Parathyroid adenoma (tissue), 2 donors: ENCODE data around the gene FDX2.
A peak's percentile ranks its signal among the peaks of the same experiment; 100 is the strongest.

Experiments used
- H2AFZ ChIP-seq: fragments of 300-600 bp; sonication (generic); one replicate; pipeline ENCODE4 v1.7.0; 2017; ENCODE audit warnings: antibody characterized with exemption, mild to moderate bottlenecking
- H3K27ac ChIP-seq: fragments of 300-600 bp; sonication (generic); one replicate; pipeline ENCODE4 v1.7.0; 2017
- H3K27me3 ChIP-seq: fragments of 300-600 bp; sonication (generic); one replicate; pipeline ENCODE4 v1.7.0; 2017; ENCODE audit warnings: low read length; ENCODE audit not compliant: control insufficient read depth, insufficient read depth
- H3K36me3 ChIP-seq: fragments of 300-600 bp; sonication (generic); one replicate; pipeline ENCODE4 v1.7.0; 2017; ENCODE audit warnings: low read length; ENCODE audit not compliant: control insufficient read depth, insufficient read depth
- H3K4me1 ChIP-seq: fragments of 300-600 bp; sonication (generic); one replicate; pipeline ENCODE4 v1.7.0; 2017; ENCODE audit warnings: control low read depth
- H3K4me2 ChIP-seq: fragments of 300-600 bp; sonication (generic); one replicate; pipeline ENCODE4 v1.7.0; 2017; ENCODE audit warnings: low read length
- H3K4me3 ChIP-seq: fragments of 300-600 bp; sonication (generic); one replicate; pipeline ENCODE4 v1.7.0; 2017; ENCODE audit warnings: low read depth, low read length
- H3K79me2 ChIP-seq: fragments of 300-600 bp; sonication (generic); one replicate; pipeline ENCODE4 v1.7.0; 2017; ENCODE audit warnings: control low read depth
- H3K9ac ChIP-seq: fragments of 300-600 bp; sonication (generic); one replicate; pipeline ENCODE4 v1.7.0; 2017; ENCODE audit warnings: mild to moderate bottlenecking
- H3K9me3 ChIP-seq: fragments of 300-600 bp; sonication (generic); one replicate; pipeline ENCODE4 v1.7.0; 2017; ENCODE audit warnings: low read length; ENCODE audit not compliant: control insufficient read depth
- TF ChIP-seq, protein P1 (sequence below): fragments of 300-600 bp; sonication (generic); IDR thresholded peaks from one replicate; pipeline ENCODE4 v1.7.0; 2017; ENCODE audit warnings: antibody characterized with exemption, mild to moderate bottlenecking
- donor health status: primary hyperparathyroidism.

Gene FDX2

DNA sequence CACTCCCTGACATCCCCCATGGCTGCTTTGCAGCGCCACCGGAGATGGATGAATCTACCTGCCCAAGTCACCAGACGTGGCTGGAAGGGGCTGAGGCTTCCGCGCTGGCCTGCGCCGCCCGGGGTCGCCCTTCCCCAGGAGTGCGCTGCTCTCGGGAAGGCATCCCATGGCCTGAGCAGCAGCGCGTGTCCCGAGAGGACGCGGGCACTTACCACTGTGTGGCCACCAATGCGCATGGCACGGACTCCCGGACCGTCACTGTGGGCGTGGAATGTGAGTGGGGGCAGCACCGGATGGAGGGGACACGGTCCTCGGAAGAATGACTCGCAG lies 21.5 kb downstream of the FDX2 start:
- Histone ChIP-seq H3K27ac (no peak overlapping the region), H3K36me3 (no peaks in the 10 kb centered on the region), H2AFZ (no peak overlapping the region), H3K4me3 (peak overlapping the region; percentile 51), H3K79me2 (no peaks in the 10 kb centered on the region), H3K4me2 (peak overlapping the region; percentile 33), H3K9me3 (no peaks in the 10 kb centered on the region), H3K4me1 (peaks cover 11% of the 10 kb centered on the region), H3K27me3 (peaks cover 11% of the 10 kb centered on the region), H3K9ac (no peak overlapping the region)
- TF ChIP-seq, protein P1, sequence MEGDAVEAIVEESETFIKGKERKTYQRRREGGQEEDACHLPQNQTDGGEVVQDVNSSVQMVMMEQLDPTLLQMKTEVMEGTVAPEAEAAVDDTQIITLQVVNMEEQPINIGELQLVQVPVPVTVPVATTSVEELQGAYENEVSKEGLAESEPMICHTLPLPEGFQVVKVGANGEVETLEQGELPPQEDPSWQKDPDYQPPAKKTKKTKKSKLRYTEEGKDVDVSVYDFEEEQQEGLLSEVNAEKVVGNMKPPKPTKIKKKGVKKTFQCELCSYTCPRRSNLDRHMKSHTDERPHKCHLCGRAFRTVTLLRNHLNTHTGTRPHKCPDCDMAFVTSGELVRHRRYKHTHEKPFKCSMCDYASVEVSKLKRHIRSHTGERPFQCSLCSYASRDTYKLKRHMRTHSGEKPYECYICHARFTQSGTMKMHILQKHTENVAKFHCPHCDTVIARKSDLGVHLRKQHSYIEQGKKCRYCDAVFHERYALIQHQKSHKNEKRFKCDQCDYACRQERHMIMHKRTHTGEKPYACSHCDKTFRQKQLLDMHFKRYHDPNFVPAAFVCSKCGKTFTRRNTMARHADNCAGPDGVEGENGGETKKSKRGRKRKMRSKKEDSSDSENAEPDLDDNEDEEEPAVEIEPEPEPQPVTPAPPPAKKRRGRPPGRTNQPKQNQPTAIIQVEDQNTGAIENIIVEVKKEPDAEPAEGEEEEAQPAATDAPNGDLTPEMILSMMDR = no peak

DNA sequence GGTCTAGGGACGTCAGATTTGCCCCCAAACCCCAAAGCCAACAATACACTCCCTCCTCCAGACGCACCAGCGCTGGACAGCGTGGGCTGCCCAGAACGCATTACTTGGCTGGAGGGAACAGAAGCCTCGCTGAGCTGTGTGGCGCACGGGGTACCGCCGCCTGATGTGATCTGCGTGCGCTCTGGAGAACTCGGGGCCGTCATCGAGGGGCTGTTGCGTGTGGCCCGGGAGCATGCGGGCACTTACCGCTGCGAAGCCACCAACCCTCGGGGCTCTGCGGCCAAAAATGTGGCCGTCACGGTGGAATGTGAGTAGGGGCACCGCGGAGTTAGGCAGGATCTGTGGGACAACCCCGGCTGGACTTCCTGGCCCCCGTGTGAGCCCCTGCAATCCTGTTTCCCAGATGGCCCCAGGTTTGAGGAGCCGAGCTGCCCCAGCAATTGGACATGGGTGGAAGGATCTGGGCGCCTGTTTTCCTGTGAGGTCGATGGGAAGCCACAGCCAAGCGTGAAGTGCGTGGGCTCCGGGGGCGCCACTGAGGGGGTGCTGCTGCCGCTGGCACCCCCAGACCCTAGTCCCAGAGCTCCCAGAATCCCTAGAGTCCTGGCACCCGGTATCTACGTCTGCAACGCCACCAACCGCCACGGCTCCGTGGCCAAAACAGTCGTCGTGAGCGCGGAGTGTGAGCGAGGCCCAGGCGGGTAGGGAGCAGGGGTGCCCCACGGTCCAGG lies 22.0 kb downstream of the FDX2 start:
- TF ChIP-seq, protein P1 = no peak

DNA sequence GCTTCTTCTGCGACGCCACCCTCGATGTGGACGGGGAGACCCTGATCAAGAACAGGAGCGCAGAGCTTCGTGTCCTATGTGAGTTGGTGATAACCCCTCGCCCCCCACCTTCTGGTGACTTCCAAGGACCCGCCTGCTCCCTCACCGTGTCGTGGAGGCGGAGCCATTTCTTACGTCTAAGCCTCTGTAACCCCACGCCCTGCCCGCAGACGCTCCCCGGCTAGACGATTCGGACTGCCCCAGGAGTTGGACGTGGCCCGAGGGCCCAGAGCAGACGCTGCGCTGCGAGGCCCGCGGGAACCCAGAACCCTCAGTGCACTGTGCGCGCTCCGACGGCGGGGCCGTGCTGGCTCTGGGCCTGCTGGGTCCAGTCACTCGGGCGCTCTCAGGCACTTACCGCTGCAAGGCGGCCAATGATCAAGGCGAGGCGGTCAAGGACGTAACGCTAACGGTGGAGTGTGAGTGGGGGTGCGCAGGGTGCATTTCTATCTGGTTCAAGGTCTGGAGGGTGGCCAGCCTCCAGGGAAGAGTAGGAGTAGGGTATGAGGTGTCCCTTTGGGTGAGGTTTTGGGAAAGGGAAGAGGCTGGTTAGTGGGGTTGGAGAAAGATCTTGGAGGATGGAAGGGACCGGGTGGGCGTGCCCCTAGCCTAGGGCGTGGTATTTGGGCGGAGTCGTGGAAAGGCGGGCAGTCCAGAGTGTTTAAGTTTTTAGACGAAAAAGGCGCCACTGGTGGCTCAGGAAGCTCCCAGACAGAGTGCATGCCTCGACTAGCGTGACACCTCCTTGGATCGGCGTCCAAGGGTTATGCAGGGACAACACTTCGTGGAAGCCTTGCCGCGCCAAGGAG lies 22.8 kb downstream of the FDX2 start:
- TF ChIP-seq, protein P1 = no peak
- Histone ChIP-seq H3K27ac (no peak overlapping the region), H2AFZ (peak overlapping the region; percentile 20), H3K4me1 (peaks cover 12% of the 10 kb centered on the region), H3K79me2 (no peaks in the 10 kb centered on the region), H3K4me3 (peak overlapping the region; percentile 34), H3K9me3 (no peaks in the 10 kb centered on the region), H3K4me2 (peak overlapping the region; percentile 22), H3K36me3 (no peaks in the 10 kb centered on the region), H3K27me3 (peaks cover 11% of the 10 kb centered on the region), H3K9ac (no peak overlapping the region)

More for the DNA sequence above, 22.0 kb downstream of the FDX2 start:
- no peaks in the 10 kb centered on the region for H3K36me3 ChIP-seq
- H3K4me1 ChIP-seq = peaks cover 12% of the 10 kb centered on the region
- no peak overlapping the region for H3K9ac ChIP-seq
- H3K4me3 ChIP-seq = peak overlapping the region; percentile 34
- no peak overlapping the region for H2AFZ ChIP-seq
- H3K4me2 ChIP-seq = no peak overlapping the region
- H3K27me3 ChIP-seq = peaks cover 11% of the 10 kb centered on the region
- no peak overlapping the region for H3K27ac ChIP-seq
- H3K79me2 ChIP-seq = no peaks in the 10 kb centered on the region
- H3K9me3 ChIP-seq = no peaks in the 10 kb centered on the region

DNA sequence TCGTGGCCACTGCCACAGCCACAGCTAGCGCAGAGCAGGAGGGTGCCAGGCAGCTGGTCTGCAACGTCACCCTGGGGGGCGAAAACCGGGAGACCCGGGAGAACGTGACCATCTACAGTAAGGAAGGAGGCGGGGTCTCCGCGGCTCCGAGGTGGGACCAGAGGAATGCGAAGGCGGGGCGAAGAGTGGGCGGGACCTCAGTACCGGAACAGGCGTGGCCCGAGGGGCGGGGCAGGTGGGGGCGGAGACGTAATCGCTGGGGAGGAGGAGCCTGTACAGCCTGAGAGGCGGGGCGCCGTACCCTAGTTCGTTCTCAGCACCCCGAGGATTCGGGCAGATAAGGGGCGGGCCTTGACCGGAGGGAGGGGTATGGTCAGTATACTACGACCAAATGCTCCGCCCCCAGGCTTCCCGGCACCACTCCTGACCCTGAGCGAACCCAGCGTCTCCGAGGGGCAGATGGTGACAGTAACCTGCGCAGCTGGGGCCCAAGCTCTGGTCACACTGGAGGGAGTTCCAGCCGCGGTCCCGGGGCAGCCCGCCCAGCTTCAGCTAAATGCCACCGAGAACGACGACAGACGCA lies 23.5 kb downstream of the FDX2 start:
- Histone ChIP-seq H3K79me2 (no peaks in the 10 kb centered on the region), H3K4me3 (peak overlapping the region; percentile 39), H3K4me2 (peak overlapping the region; percentile 73), H3K27ac (no peak overlapping the region), H3K9me3 (no peaks in the 10 kb centered on the region), H3K27me3 (peaks cover 11% of the 10 kb centered on the region), H3K9ac (no peak overlapping the region), H3K4me1 (peaks cover 12% of the 10 kb centered on the region), H3K36me3 (no peaks in the 10 kb centered on the region), H2AFZ (peak overlapping the region; percentile 20)
- TF ChIP-seq, protein P1 = no peak
